KOPT-K1 (cell line): ENCODE data around the gene SAFB2.
A peak's percentile ranks its signal among the peaks of the same experiment; 100 is the strongest.

ENCODE experiments used
- H3K27ac ChIP-seq: fragments of 200-600 bp; sonication (generic); 2 replicates; pipeline ENCODE4 v1.5.1; 2016; ENCODE audit warnings: antibody characterized with exemption, mild to moderate bottlenecking, low read depth, low read length; ENCODE audit not compliant: poor library complexity, severe bottlenecking
- H3K36me3 ChIP-seq: fragments of 200-600 bp; sonication (generic); 2 replicates; pipeline ENCODE4 v1.5.1; 2017; ENCODE audit warnings: antibody characterized with exemption, mild to moderate bottlenecking, low read length, moderate library complexity; ENCODE audit not compliant: insufficient read depth
- H3K9me3 ChIP-seq: fragments of 200-600 bp; sonication (generic); 2 replicates; pipeline ENCODE4 v1.5.1; 2017; ENCODE audit warnings: antibody characterized with exemption, low read length, mild to moderate bottlenecking; ENCODE audit not compliant: insufficient read depth, poor library complexity, severe bottlenecking

SAFB2 gene

DNA sequence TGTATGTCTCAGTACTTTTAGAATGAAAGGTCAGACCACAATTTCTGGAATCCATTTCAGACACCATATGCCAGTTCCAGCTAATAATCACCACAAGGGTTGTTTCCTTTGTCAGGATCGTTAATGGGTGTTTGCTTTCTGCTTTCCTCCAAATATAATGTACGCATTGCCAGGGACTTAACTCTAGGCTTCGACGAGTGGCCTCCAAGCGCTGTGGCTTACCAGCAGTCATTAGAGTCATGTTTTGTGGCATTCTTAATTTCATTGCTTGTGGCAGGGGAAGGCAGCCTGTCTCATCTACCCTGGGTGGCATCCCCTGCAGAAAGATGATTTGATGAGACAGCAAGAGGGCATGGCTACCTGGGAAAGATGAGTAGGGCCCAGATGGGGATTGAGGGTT, 22.8 kb upstream of the SAFB2 start:
- Histone ChIP-seq H3K9me3 (no peaks in the 10 kb centered on the region), H3K36me3 (peaks cover 94% of the 10 kb centered on the region), H3K27ac (no peak overlapping the region)

DNA sequence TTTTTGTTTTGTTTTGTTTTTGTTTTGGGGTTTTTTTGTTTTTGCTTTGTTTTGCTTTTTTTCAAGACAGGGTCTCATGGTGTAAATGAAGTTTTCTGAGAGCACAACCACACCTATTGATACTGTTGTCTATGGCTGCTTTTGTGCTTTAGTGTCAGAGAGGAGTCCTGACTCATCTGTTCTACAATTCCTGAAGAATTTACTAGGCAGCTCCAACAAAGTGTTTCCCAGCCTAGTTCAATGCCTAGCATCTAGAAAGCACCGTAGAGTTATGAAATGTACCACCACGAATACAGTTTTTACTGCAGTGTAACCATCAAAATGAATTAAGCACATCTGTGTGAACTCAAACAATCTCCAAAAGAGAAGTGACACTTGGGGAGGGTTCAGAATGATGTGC, 21.5 kb upstream of the SAFB2 start:
- H3K27ac ChIP-seq, result no peak overlapping the region
- H3K9me3 ChIP-seq, result no peaks in the 10 kb centered on the region
- peaks cover 97% of the 10 kb centered on the region for H3K36me3 ChIP-seq

DNA sequence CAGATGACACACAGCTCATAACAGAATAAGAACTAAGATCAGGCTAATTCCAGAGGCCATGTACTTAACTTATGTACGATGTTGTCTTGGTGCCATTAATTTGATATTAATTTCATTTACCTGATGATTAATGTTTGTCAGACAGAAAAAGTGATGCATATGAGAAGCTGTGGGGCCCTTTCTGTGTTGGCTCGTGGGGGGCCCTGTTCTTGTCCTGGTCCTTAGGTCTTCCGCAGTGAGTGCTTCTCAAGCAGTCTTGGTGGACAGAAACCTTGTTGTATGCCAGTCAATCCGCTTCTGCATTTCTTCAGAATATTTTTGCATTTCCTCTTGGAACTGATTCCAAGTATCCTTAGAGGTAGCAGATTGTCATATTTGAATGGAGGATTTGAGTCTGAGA, 20.5 kb upstream of the SAFB2 start:
- H3K9me3 ChIP-seq, result no peaks in the 10 kb centered on the region
- H3K36me3 ChIP-seq, result peaks cover 99% of the 10 kb centered on the region
- no peak overlapping the region for H3K27ac ChIP-seq

DNA sequence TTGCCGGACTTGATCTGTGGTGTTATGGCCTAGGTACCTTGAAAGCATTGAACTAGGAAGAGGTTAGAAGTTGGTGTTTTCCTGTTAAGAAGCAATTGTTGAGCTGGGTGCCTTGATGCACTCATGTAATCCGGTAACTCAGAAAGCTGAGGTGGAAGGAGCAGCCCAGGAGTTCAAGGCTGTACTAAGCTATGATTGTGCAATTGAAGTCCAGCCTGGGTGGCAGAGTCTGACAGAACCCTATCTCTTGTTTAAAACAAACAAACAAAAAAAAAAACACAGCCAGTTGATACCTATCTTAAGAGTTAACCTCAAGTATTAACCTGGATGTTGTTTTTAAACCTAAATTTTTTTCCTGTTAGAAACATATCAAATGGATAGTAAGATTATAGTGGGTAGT, 19.6 kb upstream of the SAFB2 start:
- Histone ChIP-seq H3K9me3 (no peaks in the 10 kb centered on the region), H3K27ac (no peak overlapping the region), H3K36me3 (peaks cover 99% of the 10 kb centered on the region)

DNA sequence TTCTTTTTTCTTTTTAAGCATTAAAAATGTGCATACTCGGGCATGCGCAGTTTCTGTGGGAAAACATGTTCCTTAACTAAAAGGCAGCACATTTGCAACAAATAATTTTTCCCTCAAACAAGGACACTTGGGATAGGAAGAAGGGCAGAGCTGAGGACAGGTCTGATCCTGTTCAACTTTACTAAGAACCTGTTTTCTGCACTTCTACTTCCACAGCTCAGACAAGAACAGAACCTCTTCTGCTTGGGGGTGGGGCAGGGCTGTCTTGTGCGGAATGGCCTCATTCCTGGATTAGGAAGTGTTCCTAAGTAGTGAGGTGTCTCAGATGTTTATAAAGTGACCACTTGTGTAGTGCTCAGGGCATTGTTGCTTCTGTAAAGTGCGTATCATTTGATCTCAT, 18.6 kb upstream of the SAFB2 start:
- Histone ChIP-seq H3K9me3 (no peaks in the 10 kb centered on the region), H3K27ac (no peak overlapping the region), H3K36me3 (peaks cover 97% of the 10 kb centered on the region)

DNA sequence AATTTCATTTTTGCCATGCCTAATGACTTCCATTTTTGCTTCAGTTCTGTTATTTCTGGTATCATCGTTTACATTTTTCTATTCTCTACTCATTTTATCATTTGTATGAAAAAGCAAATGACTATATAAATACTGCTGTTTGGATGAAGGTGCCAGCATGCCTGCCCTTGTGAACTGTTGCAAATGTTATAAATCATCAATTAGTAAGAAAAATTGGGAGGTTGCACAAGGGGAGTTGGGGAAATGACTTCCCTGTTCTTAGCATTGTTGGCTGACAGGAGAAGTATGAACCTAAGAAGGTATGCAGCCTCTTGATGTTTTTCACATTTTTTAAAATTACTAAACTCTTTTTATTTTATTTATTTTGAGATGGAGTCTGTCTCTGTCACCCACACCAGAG, 15.4 kb upstream of the SAFB2 start:
- peaks cover 96% of the 10 kb centered on the region for H3K36me3 ChIP-seq
- H3K9me3 ChIP-seq, result no peaks in the 10 kb centered on the region
- no peak overlapping the region for H3K27ac ChIP-seq

DNA sequence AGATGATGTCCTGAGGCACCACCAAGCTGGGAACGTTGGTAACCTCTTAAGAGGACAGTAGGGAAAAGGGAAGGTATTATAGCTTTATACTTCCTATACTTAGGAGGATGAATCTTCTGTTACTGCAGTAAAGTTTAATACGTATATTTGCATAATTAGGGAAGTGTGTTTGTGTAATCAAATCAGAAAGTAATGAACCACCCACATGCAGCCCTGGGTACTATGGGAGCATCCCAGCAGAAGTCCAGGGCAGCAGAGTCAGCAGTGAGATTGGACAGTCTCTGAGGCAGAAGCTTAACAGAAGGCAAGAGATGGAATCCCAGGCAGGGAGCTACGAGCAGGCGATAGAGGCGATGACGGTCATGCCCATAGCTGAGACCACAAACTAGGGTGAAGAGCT, 12.9 kb upstream of the SAFB2 start:
- Histone ChIP-seq H3K9me3 (no peaks in the 10 kb centered on the region), H3K27ac (no peak overlapping the region), H3K36me3 (peaks cover 95% of the 10 kb centered on the region)

DNA sequence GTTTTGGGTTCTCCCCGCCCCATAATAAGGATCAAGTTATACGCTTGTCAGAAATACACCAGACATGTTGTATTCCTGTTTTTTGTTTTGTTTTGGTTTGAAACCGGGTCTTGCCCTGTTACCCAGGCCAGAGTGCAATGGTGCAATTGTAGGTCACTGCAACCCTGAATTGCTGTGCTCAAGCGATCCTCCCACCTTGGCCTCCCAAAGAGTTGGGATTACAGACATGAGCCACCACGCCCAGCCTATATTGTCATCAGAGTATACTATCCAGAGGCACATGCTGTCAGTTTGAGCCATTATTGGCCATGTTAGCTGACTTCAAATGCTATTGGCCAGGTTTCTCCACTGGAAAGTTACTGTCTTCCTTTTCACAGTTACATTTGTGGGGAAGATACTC, 10.1 kb upstream of the SAFB2 start:
- no peak overlapping the region for H3K27ac ChIP-seq
- H3K36me3 ChIP-seq, result peaks cover 96% of the 10 kb centered on the region
- no peaks in the 10 kb centered on the region for H3K9me3 ChIP-seq

DNA sequence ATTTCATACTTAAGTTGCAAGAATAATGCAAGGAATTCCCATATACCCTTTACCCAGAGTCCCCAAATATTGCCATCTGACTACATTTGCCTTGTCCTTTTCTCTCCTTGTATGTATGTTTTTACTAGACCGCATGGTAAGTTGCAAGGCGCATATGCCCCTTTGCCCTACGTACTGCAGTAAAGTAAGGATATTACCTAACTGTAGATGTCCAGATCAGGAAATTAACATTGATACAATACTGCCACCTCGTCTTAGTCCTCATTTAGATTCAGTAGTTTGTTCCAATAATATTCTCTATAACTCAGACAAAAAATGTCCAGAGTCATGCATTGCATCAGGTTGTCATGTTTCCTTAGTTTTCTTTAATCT, 9.7 kb upstream of the SAFB2 start:
- H3K36me3 ChIP-seq, result peaks cover 96% of the 10 kb centered on the region
- no peak overlapping the region for H3K27ac ChIP-seq
- H3K9me3 ChIP-seq, result no peaks in the 10 kb centered on the region

DNA sequence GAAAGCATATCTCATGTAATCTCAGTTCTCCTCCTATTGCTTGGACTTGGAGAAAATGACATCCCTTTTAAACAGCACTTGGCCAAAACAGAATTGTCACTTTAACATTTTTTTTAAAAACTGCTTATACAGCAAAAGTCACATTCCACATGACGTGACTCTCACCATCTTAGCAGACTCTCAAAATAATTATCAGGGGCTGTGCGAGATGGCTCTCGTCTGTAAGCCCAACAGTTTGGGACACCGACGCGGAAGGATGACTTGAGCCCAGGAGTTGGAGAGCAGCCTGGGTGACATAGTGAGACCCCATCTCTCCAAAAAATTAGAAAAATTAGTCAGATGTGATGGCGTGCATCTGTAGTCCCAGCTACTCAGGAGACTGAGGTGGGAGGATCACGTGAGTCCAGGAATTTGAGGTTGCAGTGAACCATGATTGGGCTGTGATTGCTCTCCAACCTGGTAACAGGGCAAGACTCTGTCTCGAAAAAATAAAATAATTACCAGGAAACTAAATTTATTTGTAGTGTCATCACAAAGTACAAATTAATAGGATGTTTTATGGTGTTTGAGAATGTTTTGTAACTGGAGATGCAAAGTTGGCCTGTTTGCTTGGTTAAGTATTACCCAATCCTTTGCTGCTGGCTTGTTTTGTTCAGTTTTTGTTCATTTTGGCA, 9.1 kb upstream of the SAFB2 start:
- Histone ChIP-seq H3K36me3 (peaks cover 99% of the 10 kb centered on the region), H3K9me3 (no peaks in the 10 kb centered on the region), H3K27ac (no peak overlapping the region)

DNA sequence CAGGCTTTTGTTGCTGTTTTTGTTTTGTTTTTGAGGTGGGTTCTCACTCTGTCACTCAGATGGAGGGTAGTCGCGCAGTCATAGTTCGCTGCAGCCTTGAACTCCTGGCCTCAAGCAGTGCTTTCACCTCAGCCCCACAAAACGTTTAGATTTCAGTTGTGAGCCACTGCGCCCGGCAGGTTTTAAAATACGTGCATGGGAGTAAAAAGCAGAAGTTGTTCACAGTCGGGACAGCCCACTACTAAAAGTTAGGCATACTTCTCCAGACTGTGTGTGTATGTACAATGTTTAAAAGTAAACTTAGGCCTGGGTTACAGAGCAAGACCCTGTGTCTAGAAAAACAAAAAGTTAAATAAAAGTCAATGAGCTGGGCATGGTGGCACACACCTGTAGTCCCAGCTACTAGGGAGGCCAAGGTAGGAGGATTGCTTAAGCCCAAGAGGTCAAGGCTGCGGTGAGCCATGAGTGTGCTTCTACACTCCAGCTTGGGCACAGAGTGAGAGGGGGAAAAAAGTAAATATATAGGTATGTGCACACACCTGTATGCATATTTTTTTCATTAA, 6.4 kb upstream of the SAFB2 start:
- H3K36me3 ChIP-seq, result peaks cover 96% of the 10 kb centered on the region
- H3K27ac ChIP-seq, result no peak overlapping the region

DNA sequence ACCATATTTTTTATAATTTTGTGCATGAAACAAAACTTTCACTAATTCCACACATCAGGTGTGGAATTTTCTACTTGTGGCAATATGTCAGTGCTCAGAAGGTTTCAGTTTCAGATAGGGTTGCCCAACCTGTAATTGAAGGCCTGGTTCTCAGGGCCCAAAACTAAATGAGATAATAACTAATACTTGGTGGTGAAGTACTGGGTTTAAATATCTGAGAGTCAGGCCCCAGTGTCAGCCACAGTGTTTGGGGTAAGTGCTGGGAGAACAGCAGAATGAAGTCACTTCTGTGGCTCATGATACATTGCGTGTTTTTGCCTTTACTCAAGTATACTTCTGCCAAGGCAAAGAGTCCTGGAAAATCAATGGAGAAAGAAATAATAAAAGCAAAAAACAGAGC, 5.9 kb upstream of the SAFB2 start:
- Histone ChIP-seq H3K27ac (no peak overlapping the region), H3K36me3 (peaks cover 91% of the 10 kb centered on the region), H3K9me3 (no peaks in the 10 kb centered on the region)

More for the DNA sequence above, 6.4 kb upstream of the SAFB2 start:
- no peaks in the 10 kb centered on the region for H3K9me3 ChIP-seq

DNA sequence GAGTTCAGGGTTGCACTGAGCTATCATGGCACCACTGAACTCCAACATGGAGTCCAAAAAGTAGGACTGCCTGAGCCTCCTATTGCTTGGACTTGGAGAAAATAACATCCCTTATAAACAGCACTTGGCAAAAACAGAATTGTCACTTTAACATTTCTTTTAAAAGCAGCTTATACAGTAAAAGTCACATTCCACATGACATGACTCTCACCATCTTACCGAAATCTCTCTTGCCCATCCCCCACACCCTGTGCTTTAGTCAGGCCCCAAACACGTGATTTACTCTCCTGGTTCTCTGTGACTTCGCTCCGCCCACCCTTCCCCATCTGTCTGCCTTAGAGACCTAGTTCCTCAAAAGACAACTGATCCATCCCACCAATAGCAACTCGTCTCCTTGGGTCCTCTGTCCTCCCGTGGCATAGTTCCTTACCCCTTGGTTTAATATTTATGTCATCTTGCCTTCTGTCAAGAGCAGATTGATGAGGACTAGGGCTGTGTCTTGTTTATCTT, 4.9 kb upstream of the SAFB2 start:
- Histone ChIP-seq H3K9me3 (no peaks in the 10 kb centered on the region), H3K36me3 (peaks cover 81% of the 10 kb centered on the region), H3K27ac (no peak overlapping the region)

DNA sequence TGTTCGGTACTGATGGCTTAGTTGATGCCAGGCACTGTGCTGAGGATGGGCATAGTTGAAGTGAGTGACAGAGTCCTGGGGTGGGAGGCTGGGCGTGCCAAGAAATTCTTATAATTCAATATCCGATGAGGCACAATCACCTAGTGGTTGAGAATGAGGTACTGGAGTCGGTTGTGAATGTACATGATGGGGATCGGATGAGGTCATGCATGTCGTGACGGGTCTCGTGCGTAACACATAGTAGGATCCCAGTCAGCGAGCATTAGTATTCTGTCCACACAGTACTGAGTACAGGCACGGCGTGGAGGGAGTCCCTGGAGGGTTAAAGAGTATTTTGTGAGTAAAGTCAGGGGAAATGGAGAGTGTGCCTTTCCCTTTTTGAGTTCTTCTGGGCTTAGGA, 3.1 kb upstream of the SAFB2 start:
- Histone ChIP-seq H3K36me3 (peaks cover 69% of the 10 kb centered on the region), H3K9me3 (no peaks in the 10 kb centered on the region), H3K27ac (no peak overlapping the region)

DNA sequence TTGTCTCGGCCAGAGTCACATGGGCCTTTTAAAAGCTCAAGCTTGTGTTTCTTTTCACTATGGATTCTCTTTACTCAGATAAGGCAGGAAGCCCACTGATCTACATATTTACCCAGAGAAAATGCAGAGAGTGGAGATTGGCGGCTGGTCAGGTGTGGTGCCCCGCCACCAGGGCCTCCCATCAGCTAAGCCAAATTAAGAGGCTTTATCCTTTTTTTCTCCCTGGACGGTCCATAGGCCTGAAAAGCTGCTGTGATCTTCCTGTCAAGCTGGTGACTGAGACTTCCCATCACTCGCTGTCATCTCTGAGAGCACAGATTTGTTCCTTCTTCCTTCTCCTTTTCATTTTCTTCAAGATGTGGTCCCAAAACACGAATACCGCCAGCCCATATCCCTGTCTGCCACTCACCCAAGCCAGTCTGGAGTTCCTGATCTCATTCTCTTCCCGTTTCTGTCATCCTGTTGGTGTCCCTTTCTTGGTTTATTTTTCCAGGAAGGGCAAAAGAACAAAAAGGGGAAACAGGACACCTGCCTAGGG, 2.2 kb upstream of the SAFB2 start:
- no peaks in the 10 kb centered on the region for H3K9me3 ChIP-seq
- H3K27ac ChIP-seq, result peak overlapping the region; percentile 95
- H3K36me3 ChIP-seq, result peaks cover 70% of the 10 kb centered on the region
